GM19455 (cell line): ENCODE data around the gene SLAMF7.

Experiments used
- ATAC-seq: cut with Tn5 transposase; IDR thresholded peaks from one replicate; pipeline ENCODE4 v1.9.1; 2021; ENCODE audit not compliant: unreplicated experiment

Gene SLAMF7

DNA sequence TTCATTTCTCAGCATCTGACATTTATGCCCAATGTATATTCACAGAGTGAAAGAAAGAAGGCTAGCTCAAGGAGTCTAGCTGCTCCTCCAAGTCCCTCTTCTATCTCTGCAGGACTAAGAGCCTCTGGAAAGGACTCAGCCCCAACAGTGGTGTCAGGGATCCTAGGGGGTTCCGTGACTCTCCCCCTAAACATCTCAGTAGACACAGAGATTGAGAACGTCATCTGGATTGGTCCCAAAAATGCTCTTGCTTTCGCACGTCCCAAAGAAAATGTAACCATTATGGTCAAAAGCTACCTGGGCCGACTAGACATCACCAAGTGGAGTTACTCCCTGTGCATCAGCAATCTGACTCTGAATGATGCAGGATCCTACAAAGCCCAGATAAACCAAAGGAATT is 60.6 kb downstream of the SLAMF7 start:
- ATAC-seq = no peak

DNA sequence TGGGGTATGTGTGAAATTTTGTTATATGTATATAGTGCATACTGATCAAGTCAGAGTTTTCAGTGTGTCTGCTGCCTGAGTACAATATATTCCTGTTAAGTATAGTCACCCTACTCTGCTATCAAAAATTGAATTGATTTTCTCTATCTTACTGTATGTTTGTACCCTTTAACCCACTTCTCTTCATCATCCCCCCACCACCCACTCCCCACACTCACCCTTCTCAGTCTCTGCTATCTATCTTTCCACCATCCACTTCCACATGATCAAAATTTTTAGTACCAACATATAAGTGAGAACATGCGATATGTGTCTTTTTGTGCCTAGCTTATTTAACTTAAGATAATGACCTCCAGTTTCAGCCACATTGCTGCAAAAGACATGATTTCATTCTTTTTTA is 61.1 kb downstream of the SLAMF7 start:
- ATAC-seq = no peak

DNA sequence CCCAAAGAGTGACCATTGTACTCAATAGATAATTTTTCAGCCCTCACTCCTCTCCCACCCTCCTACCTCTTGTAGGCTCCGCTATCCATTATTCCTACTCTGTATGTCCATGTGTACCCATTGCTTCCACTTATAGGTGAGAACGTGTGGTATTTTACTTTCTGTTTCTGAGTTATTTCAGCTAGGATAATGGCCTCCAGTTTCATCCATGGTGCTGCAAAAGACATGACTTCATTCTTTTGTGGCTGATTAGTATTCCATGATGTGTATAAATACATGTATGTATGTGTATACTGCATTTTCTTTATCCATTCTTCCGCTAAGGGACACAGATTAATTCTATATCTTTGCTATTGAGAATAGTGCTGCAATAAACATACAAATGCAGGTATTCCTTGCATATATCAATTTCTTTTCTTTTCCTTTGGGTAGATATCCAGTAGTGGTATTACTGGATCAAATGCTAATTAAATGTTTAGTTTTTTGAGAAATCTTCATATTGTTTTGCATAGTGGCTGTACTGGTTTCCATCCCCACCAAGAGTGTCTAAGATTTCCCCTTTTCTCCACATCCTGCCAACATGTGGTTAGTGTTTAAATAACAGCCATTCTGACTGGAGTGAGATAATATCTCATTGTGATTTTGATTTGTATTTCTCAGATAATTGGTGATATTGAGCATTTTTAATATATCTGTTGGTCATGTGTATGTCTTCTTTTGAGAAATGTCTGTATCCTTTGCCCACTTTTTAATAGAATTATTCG is 61.8 kb downstream of the SLAMF7 start:
- no peak for ATAC-seq

DNA sequence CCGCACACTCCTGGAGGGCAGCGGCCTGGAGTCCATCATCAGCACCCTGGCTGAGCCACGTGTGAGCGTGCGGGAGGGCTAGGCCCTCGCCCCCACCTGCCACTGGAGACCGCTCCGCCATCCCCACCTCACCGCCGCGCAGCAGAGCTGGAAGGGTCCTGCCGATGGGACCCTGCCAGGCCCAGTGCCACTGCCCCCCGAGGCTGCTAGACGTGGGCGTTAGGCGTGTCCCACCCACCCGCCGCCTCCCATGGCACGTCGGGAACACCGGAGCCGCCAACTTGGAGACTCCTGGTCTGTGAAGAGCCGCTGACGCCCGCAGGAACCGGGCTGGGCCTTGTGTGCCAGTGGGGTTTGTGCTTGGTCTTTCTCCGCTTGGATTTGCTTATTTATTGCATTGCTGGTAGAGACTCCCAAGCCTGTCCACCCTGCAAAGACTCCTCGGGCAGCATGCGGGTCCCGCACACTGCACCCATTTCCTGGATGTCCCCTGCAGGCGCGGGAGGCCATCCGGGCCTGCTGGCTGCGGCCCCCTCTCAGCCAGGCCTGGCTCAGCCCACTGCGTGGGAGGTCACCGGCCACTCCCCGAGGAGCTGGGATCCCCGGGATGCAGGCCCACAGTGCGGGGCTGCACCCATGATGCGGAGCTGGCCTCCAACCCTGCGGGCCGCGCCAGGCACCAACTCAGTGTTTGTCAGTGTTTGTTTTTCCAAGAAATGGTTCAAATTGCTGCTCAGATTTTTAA is 63.0 kb downstream of the SLAMF7 start:
- ATAC-seq = no peak
